GM19193 (cell line): Measurements from ENCODE around the gene FGFRL1.

ENCODE experiments used
- POLR2A ChIP-seq: IDR thresholded peaks from 4 replicates; pipeline ENCODE4 v1.6.1; 2011; ENCODE audit not compliant: insufficient read depth, insufficient read length; ENCODE audit errors: extremely low read depth

The FGFRL1 gene

GRCh38 chr4:986879-987623, 24.4 kb upstream of the FGFRL1 start, which contains the start of gene IDUA:
IDUA (plus strand) TSS chr4:987044; CDS start chr4:987085, 41 bp downstream.
- peak; percentile 37 for TF ChIP-seq POLR2A

GRCh38 chr4:987624-988513, 23.6 kb upstream of the FGFRL1 start:
- no peak for TF ChIP-seq POLR2A

GRCh38 chr4:988726-989721, 22.4 kb upstream of the FGFRL1 start:
- TF ChIP-seq POLR2A, result no peak

- TF ChIP-seq POLR2A, result no peak
Measured at GRCh38 chr4:989722-990471, 21.5 kb upstream of the FGFRL1 start.

GRCh38 chr4:990746-991367, 20.6 kb upstream of the FGFRL1 start:
- TF ChIP-seq POLR2A, result no peak

GRCh38 chr4:991451-992296, 19.8 kb upstream of the FGFRL1 start:
- TF ChIP-seq POLR2A, result no peak

GRCh38 chr4:992297-993110, 18.9 kb upstream of the FGFRL1 start:
- no peak for TF ChIP-seq POLR2A

GRCh38 chr4:993111-994029, 18.1 kb upstream of the FGFRL1 start, which contains the start of gene SLC26A1:
SLC26A1 (minus strand) TSS chr4:993404; CDS start chr4:991703, 1,701 bp downstream.
- no peak for TF ChIP-seq POLR2A

- no peak for TF ChIP-seq POLR2A
Measured at GRCh38 chr4:995311-996026, 16.0 kb upstream of the FGFRL1 start.
